Measurements from ENCODE around the gene SSTR3.

Gene SSTR3

DNA sequence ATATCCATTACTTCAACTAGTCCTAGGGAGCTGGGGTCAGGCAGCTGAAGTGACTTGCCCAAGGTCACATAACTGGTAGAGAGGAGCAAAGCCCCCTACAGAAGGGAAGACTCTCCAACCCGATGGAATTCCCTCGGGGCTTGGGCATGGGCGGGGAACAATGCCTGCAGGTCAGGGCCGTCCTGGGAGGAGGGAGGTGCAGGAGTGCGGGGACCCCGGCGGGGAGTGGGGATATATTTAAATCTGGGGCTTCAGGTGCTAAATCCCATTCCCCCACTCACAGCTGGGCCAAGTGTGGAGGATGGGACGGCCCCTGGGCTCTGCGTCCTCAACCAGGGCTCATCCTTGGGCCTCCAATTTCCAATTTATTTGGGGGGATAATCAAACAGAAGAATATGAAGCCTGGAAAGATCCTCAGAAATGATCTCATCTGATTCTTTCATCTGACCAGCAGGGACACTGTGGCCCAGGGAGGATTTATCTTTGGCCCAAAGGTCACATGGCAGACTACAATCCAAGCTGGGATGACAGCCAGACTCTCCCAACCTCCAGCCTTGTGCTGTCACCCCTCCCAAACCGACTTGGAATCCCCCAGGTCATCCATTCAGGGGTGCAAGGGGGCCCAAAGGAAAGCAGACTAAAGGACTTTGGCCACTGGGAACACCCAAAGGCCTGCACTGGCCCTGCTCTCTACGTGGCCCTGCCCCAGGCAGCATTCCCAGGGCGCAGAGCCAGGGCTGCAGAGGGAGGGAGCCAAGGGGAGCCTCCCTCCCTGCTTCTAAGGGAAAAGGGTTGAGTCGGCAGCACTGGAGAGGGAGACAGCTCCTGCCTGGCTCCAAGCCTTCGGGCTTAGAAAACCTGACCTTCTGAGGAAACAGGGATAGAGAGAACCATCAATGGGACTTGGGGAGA, 15.5 kb downstream of the SSTR3 start:
- Histone ChIP-seq H3K27me3 (no peaks in the 10 kb centered on the region), H3K4me1 (peaks cover 11% of the 10 kb centered on the region), H3K4me3 (ENCODE audit: low read depth, low read length) (no peak overlapping the region), H3K9me3 (no peaks in the 10 kb centered on the region), H3K36me3 (no peaks in the 10 kb centered on the region)
- DNase-seq, result peak; percentile 68
- TF ChIP-seq, protein P1, sequence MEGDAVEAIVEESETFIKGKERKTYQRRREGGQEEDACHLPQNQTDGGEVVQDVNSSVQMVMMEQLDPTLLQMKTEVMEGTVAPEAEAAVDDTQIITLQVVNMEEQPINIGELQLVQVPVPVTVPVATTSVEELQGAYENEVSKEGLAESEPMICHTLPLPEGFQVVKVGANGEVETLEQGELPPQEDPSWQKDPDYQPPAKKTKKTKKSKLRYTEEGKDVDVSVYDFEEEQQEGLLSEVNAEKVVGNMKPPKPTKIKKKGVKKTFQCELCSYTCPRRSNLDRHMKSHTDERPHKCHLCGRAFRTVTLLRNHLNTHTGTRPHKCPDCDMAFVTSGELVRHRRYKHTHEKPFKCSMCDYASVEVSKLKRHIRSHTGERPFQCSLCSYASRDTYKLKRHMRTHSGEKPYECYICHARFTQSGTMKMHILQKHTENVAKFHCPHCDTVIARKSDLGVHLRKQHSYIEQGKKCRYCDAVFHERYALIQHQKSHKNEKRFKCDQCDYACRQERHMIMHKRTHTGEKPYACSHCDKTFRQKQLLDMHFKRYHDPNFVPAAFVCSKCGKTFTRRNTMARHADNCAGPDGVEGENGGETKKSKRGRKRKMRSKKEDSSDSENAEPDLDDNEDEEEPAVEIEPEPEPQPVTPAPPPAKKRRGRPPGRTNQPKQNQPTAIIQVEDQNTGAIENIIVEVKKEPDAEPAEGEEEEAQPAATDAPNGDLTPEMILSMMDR (IDR thresholded peaks at IDR 0.05; ENCODE audit: low read depth, low read length), result 0 out of 2 replicates have a peak, but pooled peaks have one; percentile 7

DNA sequence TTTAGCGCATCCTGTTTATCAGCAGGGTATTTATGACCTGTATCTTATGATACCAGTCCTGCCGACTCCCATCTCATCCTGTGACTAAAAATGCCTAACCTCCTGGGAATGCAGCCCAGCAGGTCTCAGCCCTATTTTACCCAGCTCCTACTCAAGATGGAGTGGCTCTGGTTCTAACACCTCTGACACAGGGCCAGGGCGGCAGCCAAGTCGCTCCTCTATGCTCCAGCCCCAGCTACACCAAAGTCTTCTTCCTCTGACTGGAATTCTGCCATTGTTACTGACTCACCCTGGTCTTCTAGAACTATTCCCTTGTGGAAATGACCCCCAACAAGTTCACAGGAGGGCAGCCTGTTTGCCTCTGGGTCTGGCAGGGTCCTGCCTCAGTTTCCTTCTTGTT, 16.4 kb downstream of the SSTR3 start:
- Histone ChIP-seq H3K27me3 (no peaks in the 10 kb centered on the region), H3K36me3 (no peaks in the 10 kb centered on the region), H3K9me3 (no peaks in the 10 kb centered on the region), H3K4me3 (ENCODE audit: low read depth, low read length) (no peak overlapping the region), H3K4me1 (peaks cover 11% of the 10 kb centered on the region)
- peak; percentile 4 for DNase-seq
- TF ChIP-seq, protein P1 (IDR thresholded peaks at IDR 0.05; ENCODE audit: low read depth, low read length), result no peak

DNA sequence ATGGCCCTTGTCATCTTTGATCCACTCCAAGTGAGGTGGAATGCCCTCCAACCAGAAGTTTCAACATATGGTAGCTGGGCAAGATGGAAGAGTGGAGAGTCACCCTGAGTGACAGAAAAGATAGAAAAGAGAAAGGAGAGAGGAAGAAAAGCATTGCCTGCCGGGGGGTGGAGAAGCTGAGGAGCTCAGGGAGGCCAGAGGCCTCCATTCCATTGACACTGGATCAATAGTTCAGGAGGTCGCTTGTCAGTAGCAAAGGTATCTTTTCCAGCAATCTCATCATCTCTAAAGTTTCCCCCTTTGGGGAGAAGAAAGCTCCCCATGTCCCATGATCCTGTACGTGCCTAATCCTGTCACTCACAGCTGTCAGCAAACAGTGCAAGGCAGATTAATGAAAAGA, 17.5 kb downstream of the SSTR3 start:
- TF ChIP-seq, protein P1 (IDR thresholded peaks at IDR 0.05; ENCODE audit: low read depth, low read length), result no peak
- no peak overlapping the region for H3K4me3 ChIP-seq (ENCODE audit: low read depth, low read length)
- DNase-seq, result no peak
- H3K36me3 ChIP-seq, result no peaks in the 10 kb centered on the region
- no peaks in the 10 kb centered on the region for H3K9me3 ChIP-seq
- peaks cover 11% of the 10 kb centered on the region for H3K4me1 ChIP-seq
- H3K27me3 ChIP-seq, result no peaks in the 10 kb centered on the region

DNA sequence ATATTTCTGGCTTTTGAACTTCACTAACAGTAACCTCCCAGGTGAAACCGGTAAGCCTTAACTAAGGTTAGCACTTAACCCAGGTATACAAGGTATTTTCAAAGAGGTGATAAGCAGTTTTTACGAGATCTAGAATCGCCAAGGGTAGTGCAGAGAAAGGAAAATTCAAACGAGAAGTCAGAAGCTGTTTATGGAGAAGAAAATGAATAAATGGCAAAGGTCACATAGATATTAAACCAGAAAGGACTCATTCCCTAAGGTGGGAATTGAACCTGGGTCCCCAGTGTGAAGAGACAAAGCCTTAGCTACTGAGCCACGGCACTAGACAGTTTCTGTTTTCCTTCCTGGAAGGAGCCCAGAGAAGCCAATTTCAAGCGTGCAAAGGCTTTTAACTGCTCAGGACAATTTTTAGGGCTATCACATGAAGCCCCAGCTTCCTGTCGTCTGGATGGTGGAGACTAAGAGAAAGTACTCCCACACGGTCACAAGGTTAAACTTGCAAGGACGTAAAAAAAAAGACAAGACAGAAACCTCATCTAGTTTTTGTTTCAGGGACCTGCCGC, 18.6 kb downstream of the SSTR3 start:
- Histone ChIP-seq H3K9me3 (no peaks in the 10 kb centered on the region), H3K4me3 (ENCODE audit: low read depth, low read length) (no peak overlapping the region), H3K36me3 (no peaks in the 10 kb centered on the region), H3K4me1 (peaks cover 12% of the 10 kb centered on the region), H3K27me3 (no peaks in the 10 kb centered on the region)
- DNase-seq, result peak; percentile 55
- TF ChIP-seq, protein P1 (IDR thresholded peaks at IDR 0.05; ENCODE audit: low read depth, low read length), result no peak

DNA sequence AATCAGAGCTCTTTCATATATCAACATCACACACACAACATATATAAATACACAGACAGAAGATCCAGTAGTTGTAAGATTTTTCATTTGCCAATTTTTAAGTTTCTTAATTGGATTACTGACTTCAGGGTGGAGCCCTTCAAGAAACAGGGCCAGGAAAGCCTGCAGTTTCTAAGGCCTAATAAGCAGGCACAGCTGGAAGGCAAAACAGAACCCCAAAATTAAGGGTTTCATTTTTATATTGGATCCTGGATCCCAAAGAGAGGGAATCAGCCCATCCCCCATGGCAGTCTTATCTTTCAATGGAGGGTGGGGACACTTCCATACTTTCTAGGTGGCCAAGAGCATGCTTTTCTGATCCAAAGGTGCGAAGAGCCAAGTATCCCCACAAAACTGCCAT, 19.5 kb downstream of the SSTR3 start:
- no peak for DNase-seq
- Histone ChIP-seq H3K4me3 (ENCODE audit: low read depth, low read length) (no peak overlapping the region), H3K27me3 (no peaks in the 10 kb centered on the region), H3K4me1 (peaks cover 16% of the 10 kb centered on the region), H3K9me3 (no peaks in the 10 kb centered on the region), H3K36me3 (no peaks in the 10 kb centered on the region)
- TF ChIP-seq, protein P1 (IDR thresholded peaks at IDR 0.05; ENCODE audit: low read depth, low read length), result no peak

DNA sequence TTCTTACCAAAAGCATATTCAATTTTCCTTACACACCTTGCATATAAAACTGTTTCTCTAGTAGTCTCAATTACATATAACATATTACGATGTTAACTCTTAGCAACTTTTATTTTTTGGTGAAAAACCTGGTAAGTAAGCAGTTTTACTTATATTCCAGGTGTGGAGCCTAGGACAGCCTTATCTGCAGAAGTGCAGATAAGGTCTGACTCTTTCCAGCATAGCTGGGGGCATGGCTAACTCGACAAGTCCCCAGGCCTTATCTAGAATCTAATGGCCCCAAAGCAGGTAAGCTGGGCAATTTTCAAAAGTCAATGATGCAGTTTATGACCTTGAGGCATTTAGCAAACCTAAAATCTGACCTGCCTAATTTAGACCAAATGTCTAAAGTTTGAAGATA, 20.1 kb downstream of the SSTR3 start:
- no peak for DNase-seq
- Histone ChIP-seq H3K36me3 (no peaks in the 10 kb centered on the region), H3K27me3 (no peaks in the 10 kb centered on the region), H3K4me1 (peaks cover 13% of the 10 kb centered on the region), H3K9me3 (no peaks in the 10 kb centered on the region), H3K4me3 (ENCODE audit: low read depth, low read length) (no peak overlapping the region)
- TF ChIP-seq, protein P1 (IDR thresholded peaks at IDR 0.05; ENCODE audit: low read depth, low read length), result no peak
